Measurements from ENCODE around the gene HECW1. TPM values are rescaled to one million over a fixed set of nuclear protein-coding genes. Genes with fewer than 3 reads are reported as not detected.

HECW1 gene
- total and polyA plus RNA-seq, 8 donors: 0.04 to 0.69 (median 0.12) TPM; not detected in 5

GRCh38 chr7:43318188-43318770 is 205.8 kb downstream of the HECW1 start:
- H3K9me3 ChIP-seq: no peaks in the 10 kb centered on the region
- DNase-seq (no peak), ATAC-seq (peak in 2 of 4 donors; percentile 70 to 78), FAIRE-seq (no peak)
- no peaks in the 10 kb centered on the region for H3K36me3 ChIP-seq
- intact Hi-C loops (cut with DNase I): no loop called here
- no peak overlapping the region for H3K4me3 ChIP-seq
- H3K4me1 ChIP-seq: no peaks in the 10 kb centered on the region
- no peaks in the 10 kb centered on the region for H3K27me3 ChIP-seq
- WGBS, 2 donors: 56 to 70% methylated on average over 3 of the region's 3 CpGs
- no peak for TF ChIP-seq CTCF (IDR thresholded peaks at IDR 0.05)
- no peak overlapping the region for H3K27ac ChIP-seq

GRCh38 chr7:43325595-43325994 is 213.1 kb downstream of the HECW1 start:
- Histone ChIP-seq H3K27ac (no peak overlapping the region), H3K27me3 (no peaks in the 10 kb centered on the region), H3K4me3 (no peak overlapping the region), H3K4me1 (no peaks in the 10 kb centered on the region), H3K36me3 (no peaks in the 10 kb centered on the region), H3K9me3 (no peaks in the 10 kb centered on the region)
- intact Hi-C loops (cut with DNase I): no loop called here
- no peak for ATAC-seq
- TF ChIP-seq CTCF (IDR thresholded peaks at IDR 0.05): no peak
- no peak for DNase-seq
- no peak for FAIRE-seq
- 77 to 81% methylated on average over 14 of the region's 14 CpGs for WGBS, 2 donors

GRCh38 chr7:43328336-43328735 is 215.9 kb downstream of the HECW1 start:
- H3K9me3 ChIP-seq: no peaks in the 10 kb centered on the region
- intact Hi-C loops (cut with DNase I): no loop called here
- DNase-seq: no peak
- H3K4me1 ChIP-seq: no peaks in the 10 kb centered on the region
- ATAC-seq: peak in 1 of 4 donors; percentile 14
- no peak for TF ChIP-seq CTCF (IDR thresholded peaks at IDR 0.05)
- no peaks in the 10 kb centered on the region for H3K36me3 ChIP-seq
- WGBS, 2 donors: 92 to 94% methylated on average over 9 of the region's 9 CpGs
- H3K4me3 ChIP-seq: no peak overlapping the region
- FAIRE-seq: no peak
- H3K27me3 ChIP-seq: no peaks in the 10 kb centered on the region
- no peak overlapping the region for H3K27ac ChIP-seq

GRCh38 chr7:43328785-43329380 is 216.4 kb downstream of the HECW1 start:
- Histone ChIP-seq H3K27ac (no peak overlapping the region), H3K27me3 (no peaks in the 10 kb centered on the region), H3K9me3 (no peaks in the 10 kb centered on the region), H3K4me1 (no peaks in the 10 kb centered on the region), H3K36me3 (no peaks in the 10 kb centered on the region), H3K4me3 (no peak overlapping the region)
- no peak for FAIRE-seq
- intact Hi-C loops (cut with DNase I): no loop called here
- DNase-seq: peak in 4 of 6 donors; percentile 49 to 52 (median 50)
- ATAC-seq: peak in 3 of 4 donors; percentile 32 to 94 (median 84)
- no peak for TF ChIP-seq CTCF (IDR thresholded peaks at IDR 0.05)
- 19 to 20% methylated on average over 6 of the region's 6 CpGs for WGBS, 2 donors

- intact Hi-C loops (cut with DNase I): no loop called here
- ATAC-seq: no peak
- Histone ChIP-seq H3K9me3 (no peaks in the 10 kb centered on the region), H3K36me3 (no peaks in the 10 kb centered on the region), H3K4me3 (no peak overlapping the region), H3K27ac (no peak overlapping the region), H3K4me1 (no peaks in the 10 kb centered on the region), H3K27me3 (no peaks in the 10 kb centered on the region)
- no peak for DNase-seq
- TF ChIP-seq CTCF (IDR thresholded peaks at IDR 0.05): no peak
- WGBS, 2 donors: 85 to 88% methylated on average over 8 of the region's 8 CpGs
- no peak for FAIRE-seq
These were observed 219.8 kb downstream of the HECW1 start for GRCh38 chr7:43332193-43332796.

Measured in pancreas (tissue), 10 donors.